C4-2B (cell line): Measurements from ENCODE around the gene RYR3.

ENCODE experiments used
- CTCF ChIP-seq: fragments of 450-650 bp; conservative IDR thresholded peaks from 2 replicates; pipeline ENCODE4 v1.5.1; 2017; ENCODE audit warnings: mild to moderate bottlenecking
- ZFX ChIP-seq: fragments of 450-650 bp; IDR thresholded peaks from 2 replicates; pipeline ENCODE4 v1.6.1; 2017

GRCh38 chr15:33395846-33396245 lies 85.1 kb downstream of the RYR3 start:
- TF ChIP-seq CTCF (no peak), ZFX (no peak)
